Measurements from ENCODE around the gene MAPK10.
A peak's percentile ranks its signal among the peaks of the same experiment; 100 is the strongest.

MAPK10 gene

DNA sequence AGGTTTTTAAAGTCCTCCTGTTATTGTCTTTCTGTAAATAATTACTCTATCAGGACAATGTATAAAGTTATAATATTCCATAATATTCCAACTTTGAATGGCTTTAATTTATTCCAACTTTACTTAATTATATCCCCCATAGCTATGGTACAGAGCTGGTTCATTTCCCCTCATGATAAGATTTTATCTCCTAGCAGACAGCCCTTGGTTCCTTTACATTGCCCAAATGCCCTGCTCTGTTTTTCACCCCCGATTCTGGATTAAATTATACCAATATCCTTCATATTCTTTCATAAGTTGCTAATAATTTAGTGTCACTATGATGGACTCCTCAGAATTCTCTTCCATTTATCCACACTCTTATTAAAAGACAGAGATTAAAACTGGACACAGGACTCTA, 340.5 kb downstream of the MAPK10 start:
- TF ChIP-seq, protein P1, sequence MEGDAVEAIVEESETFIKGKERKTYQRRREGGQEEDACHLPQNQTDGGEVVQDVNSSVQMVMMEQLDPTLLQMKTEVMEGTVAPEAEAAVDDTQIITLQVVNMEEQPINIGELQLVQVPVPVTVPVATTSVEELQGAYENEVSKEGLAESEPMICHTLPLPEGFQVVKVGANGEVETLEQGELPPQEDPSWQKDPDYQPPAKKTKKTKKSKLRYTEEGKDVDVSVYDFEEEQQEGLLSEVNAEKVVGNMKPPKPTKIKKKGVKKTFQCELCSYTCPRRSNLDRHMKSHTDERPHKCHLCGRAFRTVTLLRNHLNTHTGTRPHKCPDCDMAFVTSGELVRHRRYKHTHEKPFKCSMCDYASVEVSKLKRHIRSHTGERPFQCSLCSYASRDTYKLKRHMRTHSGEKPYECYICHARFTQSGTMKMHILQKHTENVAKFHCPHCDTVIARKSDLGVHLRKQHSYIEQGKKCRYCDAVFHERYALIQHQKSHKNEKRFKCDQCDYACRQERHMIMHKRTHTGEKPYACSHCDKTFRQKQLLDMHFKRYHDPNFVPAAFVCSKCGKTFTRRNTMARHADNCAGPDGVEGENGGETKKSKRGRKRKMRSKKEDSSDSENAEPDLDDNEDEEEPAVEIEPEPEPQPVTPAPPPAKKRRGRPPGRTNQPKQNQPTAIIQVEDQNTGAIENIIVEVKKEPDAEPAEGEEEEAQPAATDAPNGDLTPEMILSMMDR (IDR thresholded peaks at IDR 0.05; ENCODE audit: low read depth, low read length, missing control alignments), result no peak
- DNase-seq (ENCODE audit: low read depth), result no peak
- H3K4me3 ChIP-seq (ENCODE audit: low read depth, low read length), result no peak overlapping the region

DNA sequence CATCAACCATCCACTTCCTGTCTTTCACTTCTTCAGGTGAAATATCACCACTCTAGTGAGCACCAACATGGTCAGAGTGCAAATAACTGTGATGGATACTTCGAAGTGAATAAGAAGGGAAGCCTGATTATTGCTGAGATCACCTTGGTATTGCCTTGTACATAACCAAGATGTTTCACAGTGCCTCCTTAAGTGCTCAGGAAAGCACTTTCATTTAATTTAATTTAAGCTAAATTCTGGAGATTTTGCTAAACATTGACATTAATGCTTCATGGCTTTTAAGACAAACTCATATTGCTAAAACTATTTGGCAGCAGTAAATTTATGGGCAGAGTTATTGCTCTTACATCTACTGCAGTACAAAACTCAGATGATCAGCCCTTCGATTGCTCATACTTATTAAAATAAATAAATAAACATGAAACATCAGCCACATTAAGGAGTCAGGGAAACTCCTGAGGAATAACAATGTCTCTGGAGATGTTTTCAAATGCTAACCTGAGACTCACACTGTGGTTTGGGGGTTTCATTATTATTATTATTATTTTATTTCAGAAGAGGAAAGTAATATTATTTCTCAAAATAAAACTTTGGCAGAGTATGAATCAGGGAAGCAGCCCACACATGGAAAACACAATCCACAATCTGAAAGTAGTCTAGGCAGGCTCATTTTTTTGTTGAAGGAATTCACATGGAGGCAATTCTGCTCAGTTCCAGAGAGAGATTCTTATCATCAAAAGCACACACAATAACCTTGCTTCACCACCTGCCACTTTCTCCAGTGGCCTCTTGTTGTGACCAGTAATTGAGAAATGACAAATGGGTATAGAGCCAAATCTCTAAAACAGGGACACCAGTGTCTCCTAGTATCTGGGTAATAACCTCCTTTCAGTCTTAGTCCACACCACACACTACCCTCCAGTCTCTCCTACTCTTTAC, 344.2 kb downstream of the MAPK10 start:
- TF ChIP-seq, protein P1 (IDR thresholded peaks at IDR 0.05; ENCODE audit: low read depth, low read length, missing control alignments), result no peak
- H3K4me3 ChIP-seq (ENCODE audit: low read depth, low read length), result no peak overlapping the region
- DNase-seq (ENCODE audit: low read depth), result no peak

DNA sequence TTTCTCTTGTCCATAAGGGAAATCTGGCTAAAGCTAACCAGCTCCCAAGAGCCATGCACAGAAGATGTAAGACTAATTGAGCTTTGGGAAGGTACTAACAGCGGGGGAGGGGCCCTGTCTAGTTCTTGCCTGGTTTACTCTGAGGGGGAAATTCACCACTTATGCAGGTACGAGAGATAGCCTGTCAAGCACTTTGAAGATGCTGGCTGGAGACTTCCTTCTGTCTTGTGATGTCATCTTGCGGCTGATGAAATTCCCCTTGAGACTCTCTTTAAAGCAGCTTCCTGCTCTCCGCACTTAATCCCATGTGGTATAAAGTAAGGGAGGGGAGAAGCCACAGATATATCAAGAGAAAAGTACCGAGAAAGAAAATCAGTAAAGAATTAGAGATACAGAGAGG, 345.3 kb downstream of the MAPK10 start:
- no peak overlapping the region for H3K4me3 ChIP-seq (ENCODE audit: low read depth, low read length)
- DNase-seq (ENCODE audit: low read depth), result peak; percentile 3
- TF ChIP-seq, protein P1 (IDR thresholded peaks at IDR 0.05; ENCODE audit: low read depth, low read length, missing control alignments), result no peak

DNA sequence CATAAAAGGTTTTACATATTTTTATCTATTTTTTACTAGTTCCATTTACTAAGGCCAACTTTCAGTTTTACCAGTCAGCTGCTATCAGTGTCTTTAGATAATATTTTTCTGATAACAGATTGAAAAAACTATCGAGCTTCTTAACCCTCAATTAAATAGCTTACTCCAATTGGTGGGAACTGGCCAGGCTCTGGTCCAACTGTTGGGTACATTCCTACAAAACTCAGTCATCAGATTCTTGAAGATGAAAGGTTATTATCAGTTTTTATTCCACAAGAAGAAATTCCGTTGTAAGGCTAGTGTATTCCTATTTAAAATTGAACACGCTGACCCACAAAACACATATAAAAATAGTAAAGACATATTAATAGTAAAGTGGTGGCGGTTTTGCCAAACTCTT, 346.2 kb downstream of the MAPK10 start:
- DNase-seq (ENCODE audit: low read depth), result no peak
- TF ChIP-seq, protein P1 (IDR thresholded peaks at IDR 0.05; ENCODE audit: low read depth, low read length, missing control alignments), result no peak
- no peak overlapping the region for H3K4me3 ChIP-seq (ENCODE audit: low read depth, low read length)

DNA sequence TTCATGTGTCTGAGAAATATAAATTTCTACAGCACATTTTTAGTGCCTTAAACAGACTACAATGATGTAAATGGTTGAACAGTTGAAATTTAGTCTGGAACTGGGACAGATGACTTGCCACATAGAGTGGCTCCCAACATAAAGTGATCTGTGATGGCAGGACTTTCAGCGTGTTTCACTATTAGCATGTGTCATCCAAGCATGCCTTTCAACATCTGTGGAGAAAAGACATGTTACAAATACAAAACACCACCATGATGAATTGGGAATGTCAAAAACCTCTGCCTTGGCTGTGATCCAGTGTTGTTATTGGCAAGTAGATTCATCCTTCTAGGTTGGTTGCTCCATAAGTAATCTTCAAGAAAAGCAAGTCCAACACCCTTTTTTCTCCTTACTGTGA, 348.7 kb downstream of the MAPK10 start:
- TF ChIP-seq, protein P1 (IDR thresholded peaks at IDR 0.05; ENCODE audit: low read depth, low read length, missing control alignments), result no peak
- DNase-seq (ENCODE audit: low read depth), result no peak
- no peak overlapping the region for H3K4me3 ChIP-seq (ENCODE audit: low read depth, low read length)

DNA sequence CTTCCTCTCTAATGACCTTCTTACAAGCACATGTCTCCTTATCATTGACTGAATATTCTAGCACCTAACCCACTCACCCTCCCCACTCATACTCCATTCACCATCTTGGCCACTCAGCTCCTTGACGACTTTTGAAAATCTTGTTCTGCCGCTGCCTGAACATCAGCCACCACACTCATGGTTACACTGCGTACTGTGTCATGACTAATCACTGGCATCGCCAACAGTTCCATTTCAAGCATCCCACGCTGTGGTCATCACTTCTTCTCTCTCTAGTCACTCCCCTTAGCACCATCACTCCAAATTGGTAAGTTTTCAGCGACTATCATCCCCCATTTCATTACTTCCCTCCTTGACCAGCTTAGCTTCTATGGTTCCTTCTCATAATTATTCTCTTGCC, 352.8 kb downstream of the MAPK10 start:
- H3K4me3 ChIP-seq (ENCODE audit: low read depth, low read length), result no peak overlapping the region
- DNase-seq (ENCODE audit: low read depth), result no peak
- TF ChIP-seq, protein P1 (IDR thresholded peaks at IDR 0.05; ENCODE audit: low read depth, low read length, missing control alignments), result no peak

DNA sequence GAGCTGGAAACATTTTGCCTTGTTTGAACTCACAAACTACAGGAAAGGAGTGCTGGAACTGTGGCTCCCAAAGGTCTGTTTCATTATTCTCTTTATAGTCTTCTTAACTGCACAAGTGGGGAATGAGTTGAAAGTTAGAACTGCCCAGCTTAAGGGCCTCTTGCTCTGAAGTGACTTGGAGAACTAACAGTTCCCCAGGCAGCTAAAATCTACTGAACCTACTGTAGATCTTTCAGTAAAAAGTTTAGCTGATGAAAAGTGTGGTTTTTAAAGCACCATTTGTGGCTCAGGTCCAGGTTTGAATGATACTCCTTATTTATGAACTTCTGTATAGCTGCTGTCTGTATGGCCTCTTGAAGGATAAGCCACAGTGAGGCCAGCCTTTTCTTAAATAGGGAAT, 353.8 kb downstream of the MAPK10 start:
- no peak overlapping the region for H3K4me3 ChIP-seq (ENCODE audit: low read depth, low read length)
- TF ChIP-seq, protein P1 (IDR thresholded peaks at IDR 0.05; ENCODE audit: low read depth, low read length, missing control alignments), result no peak
- no peak for DNase-seq (ENCODE audit: low read depth)
